OCI-LY7 (cell line): ENCODE results near the gene EFNA4. TPM values are rescaled to one million over a fixed set of nuclear protein-coding genes. Genes with fewer than 3 reads are reported as not detected.

Experiments used
- BruUV-seq: library from RNA; stranded (reverse); fragments of 400-500 nt; replicated peaks from 2 replicates; lab custom pipeline; 2021; lab: Mats Ljungman, UMichigan
- CTCF ChIA-PET: fragments of 300-600 bp; sonication (Branson Sonifier 250); formaldehyde crosslinking; loops from one replicate; lab custom pipeline; 2022; ENCODE audit warnings: antibody characterized with exemption; ENCODE audit not compliant: unreplicated experiment; lab: Charles Lee
- POLR2A ChIA-PET: fragments of 300-600 bp; sonication (Branson Sonifier 250); formaldehyde crosslinking; loops from one replicate; lab custom pipeline; 2022; ENCODE audit warnings: antibody characterized with exemption; lab: Charles Lee
- DNase-seq: peaks from one replicate; pipeline ENCODE4 v3.0.0-alpha.2; 2015; ENCODE audit warnings: low spot score
- H2AFZ ChIP-seq: fragments of 200-600 bp; sonication (generic), shearing (Covaris generic); 2 replicates; pipeline ENCODE4 v1.6.1; 2014; ENCODE audit warnings: mild to moderate bottlenecking, antibody characterized with exemption, low read length, moderate library complexity
- H3K27ac ChIP-seq: fragments of 200-600 bp; sonication (generic); 2 replicates; pipeline ENCODE4 v1.5.1; 2014; ENCODE audit warnings: mixed run types, low read depth, mild to moderate bottlenecking, moderate library complexity, low read length, inconsistent platforms; ENCODE audit not compliant: poor library complexity, severe bottlenecking
- H3K36me3 ChIP-seq: fragments of 200-600 bp; sonication (generic); 2 replicates; pipeline ENCODE4 v1.6.1; 2014; ENCODE audit warnings: mild to moderate bottlenecking, antibody characterized with exemption, low read length, moderate library complexity, mixed read lengths; ENCODE audit not compliant: insufficient read depth
- H3K4me1 ChIP-seq: fragments of 200-600 bp; sonication (generic); 2 replicates; pipeline ENCODE4 v1.5.1; 2014; ENCODE audit warnings: mild to moderate bottlenecking, low read length; ENCODE audit not compliant: insufficient read depth, poor library complexity, severe bottlenecking
- H3K4me2 ChIP-seq: fragments of 200-600 bp; sonication (generic); 2 replicates; pipeline ENCODE4 v1.6.1; 2014; ENCODE audit warnings: mild to moderate bottlenecking, low read length
- H3K4me3 ChIP-seq: fragments of 200-600 bp; sonication (generic); 2 replicates; pipeline ENCODE4 v1.5.1; 2014; ENCODE audit warnings: mild to moderate bottlenecking, low read depth, low read length; ENCODE audit not compliant: poor library complexity, severe bottlenecking
- H3K79me2 ChIP-seq: fragments of 200-600 bp; sonication (generic); 2 replicates; pipeline ENCODE4 v1.6.1; 2016; ENCODE audit warnings: low read depth, mild to moderate bottlenecking, low read length, moderate library complexity, mixed read lengths; ENCODE audit not compliant: insufficient read depth
- H3K9me2 ChIP-seq: fragments of 200-600 bp; sonication (generic); 2 replicates; pipeline ENCODE4 v1.6.1; 2016; ENCODE audit warnings: mild to moderate bottlenecking, low read length, mixed read lengths; ENCODE audit not compliant: insufficient read depth
- H3K9me3 ChIP-seq: fragments of 200-600 bp; sonication (generic); 2 replicates; pipeline ENCODE4 v1.6.1; 2014; ENCODE audit warnings: mild to moderate bottlenecking, mixed run types, low read length, mixed read lengths
- H4K20me1 ChIP-seq: fragments of 200-600 bp; sonication (generic); 2 replicates; pipeline ENCODE4 v1.6.1; 2014; ENCODE audit warnings: mild to moderate bottlenecking, antibody characterized with exemption, low read length, moderate library complexity, mixed read lengths; ENCODE audit not compliant: insufficient read depth
- EZH2phosphoT487 ChIP-seq: fragments of 200-600 bp; sonication (generic); IDR thresholded peaks from 2 replicates; pipeline ENCODE4 v1.6.1; 2018; ENCODE audit warnings: low read depth, borderline replicate concordance, mild to moderate bottlenecking, mixed run types, antibody characterized with exemption, low read length, moderate library complexity, mixed read lengths
- intact Hi-C: fragments of 100-400 bp; cut with micrococcal nuclease; formaldehyde crosslinking; loops from one replicate; pipeline ENCODE4 v1.10.0; 2022; ENCODE audit not compliant: unreplicated experiment
- total RNA-seq, 2 experiments: library from RNA; depleted of rRNA in 1 of 2; stranded (reverse); fragments of >200 nt in 1 of 2; shearing (Covaris generic) in 1 of 2; gene quantifications; 2 replicates each; pipeline ENCODE4 v1.2.3, GENCODE V29; 2014 to 2022
- TF ChIP-seq, protein P1 (sequence below): fragments of 200-600 bp; sonication (generic); conservative IDR thresholded peaks from 2 replicates; pipeline ENCODE4 v1.5.1; 2014; ENCODE audit warnings: mild to moderate bottlenecking, antibody characterized with exemption, low read length, moderate library complexity, mixed read lengths

EFNA4 gene
- total RNA-seq, 2 experiments from 2014 or later, result 9.0 to 10.5 TPM

DNA sequence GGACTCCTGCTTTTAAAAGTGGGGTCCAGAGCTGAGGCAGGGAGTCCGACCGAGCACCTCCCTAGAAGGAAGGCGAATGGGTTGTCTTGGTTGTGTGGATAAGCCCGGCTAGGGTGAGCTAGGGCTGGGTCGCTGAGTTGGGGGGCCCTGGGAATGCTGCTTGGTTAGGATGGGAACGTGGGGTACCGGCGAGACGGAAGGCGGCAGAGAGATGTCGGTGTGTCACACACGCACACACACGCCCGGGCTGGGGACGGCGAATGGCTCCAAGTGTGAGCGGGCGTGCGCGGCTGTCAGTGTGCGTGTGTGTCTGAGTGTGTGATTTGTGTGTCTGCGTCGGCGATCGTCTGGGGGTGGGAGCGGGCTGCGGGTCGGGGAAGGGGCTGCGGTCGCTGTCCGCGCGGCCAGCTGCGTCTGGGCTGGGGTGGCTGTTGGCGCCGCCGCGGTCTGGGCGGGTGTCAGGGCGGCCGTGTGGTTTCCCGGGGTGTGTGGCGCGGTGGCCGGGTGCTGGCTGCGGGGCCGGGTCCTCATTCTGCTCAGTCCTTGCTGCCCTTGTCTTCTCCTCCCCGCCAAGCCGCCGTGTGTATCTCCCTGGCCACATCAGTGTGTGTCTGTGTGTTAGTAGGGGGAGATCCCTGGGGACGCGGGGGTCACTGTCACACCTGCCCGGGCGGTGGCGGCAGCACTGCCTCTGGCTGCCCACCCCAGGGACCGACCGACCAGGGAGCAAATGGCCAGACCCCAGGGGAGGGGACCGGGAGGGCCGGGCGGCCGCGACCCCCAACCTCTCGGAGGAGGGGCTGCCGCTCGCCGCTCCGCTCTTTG lies 16.2 kb downstream of the EFNA4 start:
- Histone ChIP-seq H3K36me3 (no peaks in the 10 kb centered on the region), H3K79me2 (no peaks in the 10 kb centered on the region), H3K4me2 (peak overlapping the region; percentile 79), H3K9me3 (no peaks in the 10 kb centered on the region), H3K4me3 (peak overlapping the region; percentile 62), H2AFZ (no peak overlapping the region), H4K20me1 (no peaks in the 10 kb centered on the region), H3K27ac (no peak overlapping the region), H3K4me1 (peaks cover 63% of the 10 kb centered on the region), H3K9me2 (no peaks in the 10 kb centered on the region)
- CTCF ChIA-PET, result no interaction called here
- no peak for DNase-seq
- POLR2A ChIA-PET, result no interaction called here
- BruUV-seq, result no TSS peak
- TF ChIP-seq, protein P1, sequence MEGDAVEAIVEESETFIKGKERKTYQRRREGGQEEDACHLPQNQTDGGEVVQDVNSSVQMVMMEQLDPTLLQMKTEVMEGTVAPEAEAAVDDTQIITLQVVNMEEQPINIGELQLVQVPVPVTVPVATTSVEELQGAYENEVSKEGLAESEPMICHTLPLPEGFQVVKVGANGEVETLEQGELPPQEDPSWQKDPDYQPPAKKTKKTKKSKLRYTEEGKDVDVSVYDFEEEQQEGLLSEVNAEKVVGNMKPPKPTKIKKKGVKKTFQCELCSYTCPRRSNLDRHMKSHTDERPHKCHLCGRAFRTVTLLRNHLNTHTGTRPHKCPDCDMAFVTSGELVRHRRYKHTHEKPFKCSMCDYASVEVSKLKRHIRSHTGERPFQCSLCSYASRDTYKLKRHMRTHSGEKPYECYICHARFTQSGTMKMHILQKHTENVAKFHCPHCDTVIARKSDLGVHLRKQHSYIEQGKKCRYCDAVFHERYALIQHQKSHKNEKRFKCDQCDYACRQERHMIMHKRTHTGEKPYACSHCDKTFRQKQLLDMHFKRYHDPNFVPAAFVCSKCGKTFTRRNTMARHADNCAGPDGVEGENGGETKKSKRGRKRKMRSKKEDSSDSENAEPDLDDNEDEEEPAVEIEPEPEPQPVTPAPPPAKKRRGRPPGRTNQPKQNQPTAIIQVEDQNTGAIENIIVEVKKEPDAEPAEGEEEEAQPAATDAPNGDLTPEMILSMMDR, result no peak
- TF ChIP-seq EZH2phosphoT487, result peak; percentile 24; the same call in 1 of the 2 replicates
- intact Hi-C loops, result no loop called here

- peak; percentile 53 for DNase-seq
- Histone ChIP-seq H4K20me1 (no peaks in the 10 kb centered on the region), H3K36me3 (no peaks in the 10 kb centered on the region), H3K4me1 (peaks cover 57% of the 10 kb centered on the region), H3K9me2 (no peaks in the 10 kb centered on the region), H3K27ac (no peak overlapping the region), H3K4me2 (peak overlapping the region; percentile 79), H2AFZ (no peak overlapping the region), H3K9me3 (no peaks in the 10 kb centered on the region), H3K79me2 (no peaks in the 10 kb centered on the region), H3K4me3 (peak overlapping the region; percentile 56)
- TF ChIP-seq, protein P1, result no peak
- no peak; the same call in none of the 2 replicates for TF ChIP-seq EZH2phosphoT487
- BruUV-seq, result no TSS peak
- intact Hi-C loops, result no loop called here
- CTCF ChIA-PET, result no interaction called here
- POLR2A ChIA-PET, result no interaction called here
Observed at GRCh38 chr1:155080312-155081228, 17.0 kb downstream of the EFNA4 start.
